NB4 (cell line): ENCODE results near the gene CACNA1D.

Source experiments
- DNase-seq: peaks from one replicate; pipeline ENCODE4 v3.0.0; 2010; ENCODE audit warnings: low read depth
- H3K4me3 ChIP-seq: one replicate; pipeline ENCODE4 v1.5.1; 2011; ENCODE audit warnings: mild to moderate bottlenecking, low read depth, low read length, moderate library complexity
- MYC ChIP-seq: IDR thresholded peaks from 2 replicates; pipeline ENCODE4 v1.6.1; 2011; ENCODE audit warnings: low read depth, low read length
- POLR2A ChIP-seq: IDR thresholded peaks from 2 replicates; pipeline ENCODE4 v1.6.1; 2011; ENCODE audit warnings: mild to moderate bottlenecking; ENCODE audit not compliant: insufficient read length; ENCODE audit errors: extremely low read depth
- TF ChIP-seq, protein P1 (sequence below): IDR thresholded peaks from one replicate; pipeline ENCODE4 v1.5.1; 2012; ENCODE audit warnings: low read depth, low read length
- TF ChIP-seq, protein P2 (sequence below): IDR thresholded peaks from 2 replicates; pipeline ENCODE4 v1.6.1; 2011; ENCODE audit warnings: low read depth, low read length

The CACNA1D gene

DNA sequence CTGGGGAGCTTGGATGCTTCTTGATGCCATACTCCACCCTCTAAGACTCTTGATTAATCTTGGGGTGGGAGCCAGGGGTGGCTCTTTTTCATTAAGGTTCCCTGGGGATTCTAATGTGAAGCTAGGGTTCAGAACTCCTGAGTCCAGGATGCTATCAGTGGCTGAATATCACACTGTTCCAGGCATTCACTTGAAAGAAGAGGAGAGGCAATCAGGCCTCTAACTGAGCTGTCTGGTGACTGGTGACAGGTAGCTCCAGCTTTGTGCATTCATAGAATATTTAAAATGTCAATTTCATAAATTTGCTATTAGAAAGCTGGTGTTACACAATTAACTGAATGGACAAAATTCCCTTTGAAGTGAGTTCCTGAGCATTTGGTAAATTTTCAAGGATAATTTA, 212.8 kb downstream of the CACNA1D start:
- TF ChIP-seq MYC (no peak), POLR2A (no peak)
- TF ChIP-seq, protein P1, sequence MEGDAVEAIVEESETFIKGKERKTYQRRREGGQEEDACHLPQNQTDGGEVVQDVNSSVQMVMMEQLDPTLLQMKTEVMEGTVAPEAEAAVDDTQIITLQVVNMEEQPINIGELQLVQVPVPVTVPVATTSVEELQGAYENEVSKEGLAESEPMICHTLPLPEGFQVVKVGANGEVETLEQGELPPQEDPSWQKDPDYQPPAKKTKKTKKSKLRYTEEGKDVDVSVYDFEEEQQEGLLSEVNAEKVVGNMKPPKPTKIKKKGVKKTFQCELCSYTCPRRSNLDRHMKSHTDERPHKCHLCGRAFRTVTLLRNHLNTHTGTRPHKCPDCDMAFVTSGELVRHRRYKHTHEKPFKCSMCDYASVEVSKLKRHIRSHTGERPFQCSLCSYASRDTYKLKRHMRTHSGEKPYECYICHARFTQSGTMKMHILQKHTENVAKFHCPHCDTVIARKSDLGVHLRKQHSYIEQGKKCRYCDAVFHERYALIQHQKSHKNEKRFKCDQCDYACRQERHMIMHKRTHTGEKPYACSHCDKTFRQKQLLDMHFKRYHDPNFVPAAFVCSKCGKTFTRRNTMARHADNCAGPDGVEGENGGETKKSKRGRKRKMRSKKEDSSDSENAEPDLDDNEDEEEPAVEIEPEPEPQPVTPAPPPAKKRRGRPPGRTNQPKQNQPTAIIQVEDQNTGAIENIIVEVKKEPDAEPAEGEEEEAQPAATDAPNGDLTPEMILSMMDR, result no peak
- TF ChIP-seq, protein P2, sequence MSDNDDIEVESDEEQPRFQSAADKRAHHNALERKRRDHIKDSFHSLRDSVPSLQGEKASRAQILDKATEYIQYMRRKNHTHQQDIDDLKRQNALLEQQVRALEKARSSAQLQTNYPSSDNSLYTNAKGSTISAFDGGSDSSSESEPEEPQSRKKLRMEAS, result no peak
- no peak overlapping the region for H3K4me3 ChIP-seq
- no peak for DNase-seq

DNA sequence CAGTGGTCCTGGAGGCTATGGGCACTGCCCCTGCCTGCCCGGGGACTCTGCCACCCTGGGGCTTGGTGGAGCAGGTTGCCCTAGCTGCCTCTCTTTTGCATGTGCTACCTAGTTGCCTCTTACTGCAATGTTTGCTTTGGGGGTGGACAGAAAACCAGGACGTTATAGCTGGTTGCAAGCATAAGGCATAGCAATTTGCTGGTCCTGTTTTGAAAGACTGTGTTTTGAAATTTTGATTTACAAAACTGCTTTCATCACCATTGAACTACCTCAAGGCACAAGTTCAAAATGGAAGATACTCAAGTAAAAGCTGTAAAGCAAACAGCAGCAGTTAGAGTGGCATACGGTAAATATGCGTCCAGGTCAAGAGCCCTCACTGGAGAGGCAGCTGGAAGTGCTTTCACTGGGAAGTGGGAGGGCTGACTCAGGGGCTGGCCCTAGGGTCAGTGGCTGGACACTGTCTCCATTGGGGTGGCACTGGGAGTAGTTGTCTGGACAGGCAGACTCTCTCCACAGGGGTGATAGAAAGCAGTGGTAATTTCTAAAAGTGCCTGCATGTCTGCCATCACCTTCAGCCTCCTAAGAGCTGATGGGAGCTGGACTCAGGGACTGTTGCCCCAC, 213.7 kb downstream of the CACNA1D start:
- no peak for TF ChIP-seq MYC
- no peak for TF ChIP-seq POLR2A
- TF ChIP-seq, protein P1, result no peak
- TF ChIP-seq, protein P2, result no peak
- no peak overlapping the region for H3K4me3 ChIP-seq
- no peak for DNase-seq

DNA sequence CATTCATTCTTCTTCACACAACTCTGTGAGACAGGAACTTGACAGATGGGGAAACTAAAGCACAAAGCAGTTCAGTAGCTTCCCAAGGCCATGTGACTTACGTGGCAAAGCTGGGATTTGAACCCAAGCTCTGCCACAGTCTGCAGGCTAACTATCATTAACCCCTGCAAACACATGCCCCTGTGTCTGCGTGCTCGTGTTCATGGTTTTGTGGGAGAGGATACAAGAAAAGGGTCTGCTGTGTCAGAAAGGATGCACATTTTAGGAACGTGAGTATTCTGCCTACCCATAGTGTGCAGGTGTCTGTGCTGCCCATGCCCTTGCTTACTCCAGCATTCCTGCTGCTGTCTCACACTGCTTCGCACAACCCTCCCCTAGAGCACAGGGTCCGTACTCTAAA, 214.8 kb downstream of the CACNA1D start:
- TF ChIP-seq, protein P1, result no peak
- TF ChIP-seq MYC (no peak), POLR2A (no peak)
- TF ChIP-seq, protein P2, result no peak

DNA sequence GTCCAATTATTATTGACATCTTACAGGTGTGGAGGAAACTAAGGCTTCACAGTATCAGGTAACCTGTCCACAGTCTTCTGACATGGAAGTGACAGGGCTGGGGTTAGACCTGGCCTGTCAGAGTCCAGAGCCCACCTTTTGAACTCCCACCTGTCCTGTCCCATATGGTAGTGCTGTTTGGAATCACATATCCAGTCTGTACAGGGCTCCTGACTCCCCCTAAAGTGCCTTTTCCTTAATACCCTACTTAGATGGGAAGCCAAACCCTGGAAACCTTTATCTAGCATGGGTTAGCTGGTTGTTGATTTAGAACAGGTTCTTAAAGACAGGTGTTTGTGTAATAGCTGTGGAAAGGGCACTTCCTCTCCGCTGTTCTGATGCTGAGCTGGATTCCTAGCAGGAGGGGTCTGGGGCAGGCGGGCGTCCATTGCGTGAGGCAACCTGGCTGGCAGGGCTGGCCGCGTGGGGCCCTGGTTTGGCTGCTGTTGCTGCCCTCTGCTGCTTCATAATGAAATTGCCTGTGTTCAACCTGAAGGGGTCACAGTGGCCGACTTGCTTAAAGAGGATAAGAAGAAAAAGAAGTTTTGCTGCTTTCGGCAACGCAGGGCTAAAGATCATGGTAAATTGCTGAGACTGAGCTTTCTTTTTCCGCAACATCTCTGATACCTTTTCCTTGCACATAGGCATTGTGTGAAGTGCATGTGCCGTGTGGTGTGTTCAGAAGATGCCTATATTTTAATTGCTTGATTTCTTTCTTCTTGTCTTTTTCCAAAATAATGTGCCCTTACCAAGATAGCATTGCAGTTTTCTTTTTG, 215.7 kb downstream of the CACNA1D start:
- no peak overlapping the region for H3K4me3 ChIP-seq
- DNase-seq, result peak; percentile 70
- TF ChIP-seq, protein P2, result peak; percentile 47; the same call in 1 of the 2 replicates
- peak; percentile 43; the same call in 1 of the 2 replicates for TF ChIP-seq MYC
- no peak for TF ChIP-seq POLR2A
- TF ChIP-seq, protein P1, result peak; percentile 57

More for the DNA sequence above, 214.8 kb downstream of the CACNA1D start:
- DNase-seq, result no peak
- no peak overlapping the region for H3K4me3 ChIP-seq

DNA sequence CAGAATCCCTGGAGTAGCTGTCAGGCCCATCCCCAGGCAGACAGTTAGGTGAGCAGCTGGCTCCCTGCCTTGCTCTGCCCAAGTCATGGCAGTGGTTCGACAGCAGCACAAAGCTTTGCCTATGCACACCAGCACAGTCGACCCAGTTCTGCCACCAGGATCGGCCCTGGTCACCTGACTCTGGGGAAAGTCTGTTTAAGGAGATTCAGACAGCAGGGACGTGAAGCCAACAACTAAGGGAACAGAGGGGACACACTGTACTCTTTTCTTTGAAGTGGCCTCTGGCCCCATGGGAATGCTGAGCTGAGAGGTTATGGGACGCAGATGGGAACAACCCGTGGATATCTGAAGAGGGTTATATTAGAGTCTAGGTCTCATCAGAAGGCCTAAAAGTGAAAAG, 217.0 kb downstream of the CACNA1D start:
- TF ChIP-seq, protein P1, result no peak
- TF ChIP-seq, protein P2, result no peak
- TF ChIP-seq MYC (no peak), POLR2A (no peak)
- no peak for DNase-seq
- no peak overlapping the region for H3K4me3 ChIP-seq
